Activated naive CD8-positive, alpha-beta T cell treated with anti-CD3 and anti-CD28 coated beads for 36 hours (primary cell): ENCODE data around the gene MED23. TPM values are rescaled to one million over a fixed set of nuclear protein-coding genes. Genes with fewer than 3 reads are reported as not detected.

ENCODE experiments used
- DNase-seq: peaks from one replicate; pipeline ENCODE4 v3.0.0; 2021
- H3K27ac Mint-ChIP-seq: one replicate; pipeline ENCODE4 v1.8.0; 2022; ENCODE audit warnings: mild to moderate bottlenecking, moderate library complexity, mixed read lengths
- H3K27me3 Mint-ChIP-seq: one replicate; pipeline ENCODE4 v1.8.0; 2022; ENCODE audit warnings: mild to moderate bottlenecking, mixed read lengths
- H3K36me3 Mint-ChIP-seq: one replicate; pipeline ENCODE4 v1.8.0; 2021; ENCODE audit warnings: mild to moderate bottlenecking, mixed read lengths
- H3K4me1 Mint-ChIP-seq: one replicate; pipeline ENCODE4 v1.8.0; 2021; ENCODE audit warnings: mixed read lengths
- H3K4me3 Mint-ChIP-seq: one replicate; pipeline ENCODE4 v1.8.0; 2022; ENCODE audit warnings: mild to moderate bottlenecking, moderate library complexity, mixed read lengths
- H3K9me3 Mint-ChIP-seq: one replicate; pipeline ENCODE4 v1.8.0; 2022; ENCODE audit warnings: mixed read lengths
- total RNA-seq, 2 experiments: library from RNA; stranded (reverse); gene quantifications; one replicate each; pipeline ENCODE4 v1.2.3, GENCODE V29; 2021

The MED23 gene
- total RNA-seq, 2 experiments from 2014 or later = 20.8 to 20.9 TPM

GRCh38 chr6:131615275-131615674, 12.8 kb downstream of the MED23 start:
- no peak for DNase-seq
- Mint-ChIP-seq H3K9me3 (no peaks in the 10 kb centered on the region), H3K27me3 (no peaks in the 10 kb centered on the region), H3K36me3 (peaks cover 3% of the 10 kb centered on the region), H3K4me3 (no peak overlapping the region), H3K4me1 (peaks cover 2% of the 10 kb centered on the region), H3K27ac (no peak overlapping the region)

- Mint-ChIP-seq H3K27me3 (no peaks in the 10 kb centered on the region), H3K27ac (no peak overlapping the region), H3K36me3 (peaks cover 8% of the 10 kb centered on the region), H3K4me1 (peaks cover 4% of the 10 kb centered on the region), H3K9me3 (no peaks in the 10 kb centered on the region), H3K4me3 (no peak overlapping the region)
- no peak for DNase-seq
These were observed 14.6 kb downstream of the MED23 start for GRCh38 chr6:131613296-131613925.

- Mint-ChIP-seq H3K9me3 (no peaks in the 10 kb centered on the region), H3K27ac (no peak overlapping the region), H3K4me3 (no peak overlapping the region), H3K27me3 (no peaks in the 10 kb centered on the region), H3K36me3 (peaks cover 17% of the 10 kb centered on the region), H3K4me1 (no peaks in the 10 kb centered on the region)
- DNase-seq = no peak
These were observed 25.2 kb downstream of the MED23 start for GRCh38 chr6:131602781-131603312.

GRCh38 chr6:131600716-131601115, 27.3 kb downstream of the MED23 start:
- Mint-ChIP-seq H3K9me3 (no peaks in the 10 kb centered on the region), H3K4me3 (no peak overlapping the region), H3K36me3 (peaks cover 14% of the 10 kb centered on the region), H3K27ac (no peak overlapping the region), H3K27me3 (no peaks in the 10 kb centered on the region), H3K4me1 (no peaks in the 10 kb centered on the region)
- DNase-seq = no peak

- no peak for DNase-seq
- no peaks in the 10 kb centered on the region for H3K4me1 Mint-ChIP-seq
- H3K4me3 Mint-ChIP-seq = no peak overlapping the region
- H3K9me3 Mint-ChIP-seq = no peaks in the 10 kb centered on the region
- no peaks in the 10 kb centered on the region for H3K27me3 Mint-ChIP-seq
- H3K36me3 Mint-ChIP-seq = peaks cover 15% of the 10 kb centered on the region
- H3K27ac Mint-ChIP-seq = no peak overlapping the region
These were observed 30.6 kb downstream of the MED23 start for GRCh38 chr6:131597446-131597845.

GRCh38 chr6:131594074-131594473, 34.0 kb downstream of the MED23 start:
- Mint-ChIP-seq H3K9me3 (no peaks in the 10 kb centered on the region), H3K27ac (no peak overlapping the region), H3K4me3 (no peak overlapping the region), H3K27me3 (no peaks in the 10 kb centered on the region), H3K36me3 (peaks cover 13% of the 10 kb centered on the region), H3K4me1 (no peaks in the 10 kb centered on the region)
- no peak for DNase-seq

GRCh38 chr6:131592935-131593334, 35.1 kb downstream of the MED23 start:
- Mint-ChIP-seq H3K27ac (no peak overlapping the region), H3K9me3 (no peaks in the 10 kb centered on the region), H3K4me1 (no peaks in the 10 kb centered on the region), H3K36me3 (peaks cover 13% of the 10 kb centered on the region), H3K4me3 (no peak overlapping the region), H3K27me3 (no peaks in the 10 kb centered on the region)
- DNase-seq = no peak

GRCh38 chr6:131588643-131589042, 39.4 kb downstream of the MED23 start:
- H3K4me3 Mint-ChIP-seq = no peak overlapping the region

GRCh38 chr6:131587909-131588308, 40.1 kb downstream of the MED23 start:
- Mint-ChIP-seq H3K4me1 (no peaks in the 10 kb centered on the region), H3K36me3 (peaks cover 12% of the 10 kb centered on the region), H3K4me3 (no peak overlapping the region), H3K9me3 (no peaks in the 10 kb centered on the region), H3K27me3 (no peaks in the 10 kb centered on the region), H3K27ac (no peak overlapping the region)
- DNase-seq = no peak

More at GRCh38 chr6:131588643-131589042, 39.4 kb downstream of the MED23 start:
- no peak for DNase-seq
- no peaks in the 10 kb centered on the region for H3K4me1 Mint-ChIP-seq
- H3K9me3 Mint-ChIP-seq = no peaks in the 10 kb centered on the region
- no peaks in the 10 kb centered on the region for H3K27me3 Mint-ChIP-seq
- no peak overlapping the region for H3K27ac Mint-ChIP-seq
- H3K36me3 Mint-ChIP-seq = peaks cover 12% of the 10 kb centered on the region

GRCh38 chr6:131586543-131586942, 41.5 kb downstream of the MED23 start:
- H3K4me1 Mint-ChIP-seq = no peaks in the 10 kb centered on the region
- DNase-seq = no peak
- no peak overlapping the region for H3K4me3 Mint-ChIP-seq
- no peaks in the 10 kb centered on the region for H3K9me3 Mint-ChIP-seq
- peaks cover 12% of the 10 kb centered on the region for H3K36me3 Mint-ChIP-seq
- no peaks in the 10 kb centered on the region for H3K27me3 Mint-ChIP-seq
- H3K27ac Mint-ChIP-seq = no peak overlapping the region

GRCh38 chr6:131581523-131581922, 46.5 kb downstream of the MED23 start:
- DNase-seq = no peak
- Mint-ChIP-seq H3K4me1 (no peaks in the 10 kb centered on the region), H3K27me3 (no peaks in the 10 kb centered on the region), H3K9me3 (no peaks in the 10 kb centered on the region), H3K27ac (no peak overlapping the region), H3K4me3 (no peak overlapping the region), H3K36me3 (peaks cover 5% of the 10 kb centered on the region)

- no peaks in the 10 kb centered on the region for H3K9me3 Mint-ChIP-seq
- no peak overlapping the region for H3K27ac Mint-ChIP-seq
- H3K4me1 Mint-ChIP-seq = no peaks in the 10 kb centered on the region
- H3K36me3 Mint-ChIP-seq = peaks cover 6% of the 10 kb centered on the region
- no peaks in the 10 kb centered on the region for H3K27me3 Mint-ChIP-seq
- H3K4me3 Mint-ChIP-seq = no peak overlapping the region
- DNase-seq = no peak
These were observed 52.1 kb downstream of the MED23 start for GRCh38 chr6:131575834-131576478.

GRCh38 chr6:131574686-131575085, 53.4 kb downstream of the MED23 start:
- Mint-ChIP-seq H3K36me3 (peaks cover 6% of the 10 kb centered on the region), H3K4me1 (no peaks in the 10 kb centered on the region), H3K27ac (no peak overlapping the region), H3K9me3 (no peaks in the 10 kb centered on the region), H3K4me3 (no peak overlapping the region), H3K27me3 (no peaks in the 10 kb centered on the region)
- DNase-seq = no peak

- Mint-ChIP-seq H3K4me3 (no peak overlapping the region), H3K9me3 (no peaks in the 10 kb centered on the region), H3K4me1 (no peaks in the 10 kb centered on the region), H3K27ac (no peak overlapping the region), H3K36me3 (peaks cover 6% of the 10 kb centered on the region), H3K27me3 (no peaks in the 10 kb centered on the region)
- no peak for DNase-seq
These were observed 53.9 kb downstream of the MED23 start for GRCh38 chr6:131574133-131574532.

- Mint-ChIP-seq H3K27ac (no peak within 1 kb of the TSS), H3K36me3 (peaks cover 6% of the 10 kb centered on the region), H3K9me3 (no peaks in the 10 kb centered on the region), H3K27me3 (no peaks in the 10 kb centered on the region), H3K4me3 (no peak within 1 kb of the TSS), H3K4me1 (no peaks in the 10 kb centered on the region)
- no peak for DNase-seq
These were observed 55.2 kb downstream of the MED23 start, which contains the start of gene ARG1 for GRCh38 chr6:131572686-131573415. Gene ARG1 (plus strand): TSS chr6:131573226. CDS start chr6:131573283, 57 bp downstream.
